HG03025 (cell line): ENCODE data around the gene PRKCZ.

Experiments used
- ATAC-seq: cut with Tn5 transposase; IDR thresholded peaks from one replicate; pipeline ENCODE4 v1.9.1; 2021; ENCODE audit warnings: mild to moderate bottlenecking, moderate library complexity; ENCODE audit not compliant: unreplicated experiment, low FRiP score

The PRKCZ gene

DNA sequence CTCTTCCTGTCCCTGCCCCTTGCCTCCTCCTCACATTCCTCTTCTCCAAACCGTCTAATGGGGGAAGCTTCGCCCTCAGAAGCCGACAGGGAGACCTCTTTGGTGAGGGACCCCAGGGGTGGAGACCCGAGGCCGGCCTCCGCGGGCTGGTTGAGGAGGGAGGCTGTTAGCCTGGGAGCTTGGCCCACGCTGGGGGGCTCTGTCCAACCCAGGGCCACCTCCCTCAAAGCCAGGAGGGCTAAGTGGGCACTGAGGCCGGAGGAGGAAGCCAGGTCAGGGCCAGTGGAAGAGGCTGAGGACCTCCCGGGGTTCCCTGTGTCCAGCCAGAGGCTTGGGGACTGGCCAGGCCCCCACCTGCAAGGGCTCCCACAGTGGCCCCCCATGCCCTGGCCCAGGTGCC, 25.8 kb upstream of the PRKCZ start:
- no peak for ATAC-seq

GRCh38 chr1:2024887-2025286, 25.3 kb upstream of the PRKCZ start:
- ATAC-seq: no peak

GRCh38 chr1:2025491-2025981, 24.7 kb upstream of the PRKCZ start:
- ATAC-seq: no peak

GRCh38 chr1:2027961-2028583, 22.1 kb upstream of the PRKCZ start:
- ATAC-seq: no peak

GRCh38 chr1:2028870-2029560, 21.2 kb upstream of the PRKCZ start:
- no peak for ATAC-seq

- ATAC-seq: no peak
Measured at GRCh38 chr1:2029561-2029960, 20.6 kb upstream of the PRKCZ start.

- no peak for ATAC-seq
Measured at GRCh38 chr1:2030076-2030871, 19.9 kb upstream of the PRKCZ start.

DNA sequence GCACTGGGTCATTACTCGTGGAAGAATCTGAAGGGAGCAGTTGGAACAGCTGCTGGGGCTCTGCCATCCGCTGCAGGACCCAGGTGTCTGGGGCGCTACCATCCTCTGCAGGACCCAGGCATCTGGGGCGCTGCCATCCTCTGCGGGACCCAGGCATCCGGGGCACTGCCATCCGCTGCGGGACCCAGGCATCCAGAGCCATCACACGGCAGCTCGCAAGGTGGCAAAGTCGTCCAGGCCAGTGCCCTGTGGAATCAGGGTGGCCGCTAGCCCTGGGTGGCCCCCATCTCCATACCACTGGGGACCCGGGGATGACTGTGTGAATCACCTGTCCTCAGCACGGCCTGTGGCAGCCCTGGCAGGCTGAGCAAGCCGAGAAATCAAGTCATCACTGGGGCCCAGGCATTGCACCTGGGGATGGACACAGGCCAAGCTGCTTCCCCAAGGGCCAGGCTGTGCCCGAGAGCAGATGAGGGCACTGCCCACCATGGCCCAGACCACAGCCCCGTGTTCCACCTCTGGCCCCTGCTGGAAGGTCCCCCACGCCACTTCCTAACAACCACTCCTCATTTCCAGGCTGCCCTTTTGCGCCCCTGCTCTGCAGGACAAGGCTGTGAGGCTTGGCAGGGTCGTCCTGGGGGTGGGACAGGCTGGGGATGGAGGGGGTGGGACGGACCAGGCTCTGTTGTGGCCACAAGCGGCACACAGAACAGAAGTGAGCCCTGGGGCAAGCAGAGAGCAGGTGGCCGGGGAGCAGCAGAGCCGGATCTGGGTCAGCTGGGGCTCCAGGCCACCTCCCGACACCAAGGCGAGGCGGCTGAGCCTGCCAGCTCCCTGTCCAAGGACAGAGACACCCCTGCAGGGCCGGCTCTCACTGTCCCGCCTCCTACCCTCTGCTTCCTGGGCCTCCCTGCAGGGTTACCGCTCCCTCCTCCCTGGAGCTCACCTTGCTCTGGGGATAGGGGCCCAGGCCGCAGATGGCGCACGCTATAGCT, 18.4 kb upstream of the PRKCZ start:
- no peak for ATAC-seq

DNA sequence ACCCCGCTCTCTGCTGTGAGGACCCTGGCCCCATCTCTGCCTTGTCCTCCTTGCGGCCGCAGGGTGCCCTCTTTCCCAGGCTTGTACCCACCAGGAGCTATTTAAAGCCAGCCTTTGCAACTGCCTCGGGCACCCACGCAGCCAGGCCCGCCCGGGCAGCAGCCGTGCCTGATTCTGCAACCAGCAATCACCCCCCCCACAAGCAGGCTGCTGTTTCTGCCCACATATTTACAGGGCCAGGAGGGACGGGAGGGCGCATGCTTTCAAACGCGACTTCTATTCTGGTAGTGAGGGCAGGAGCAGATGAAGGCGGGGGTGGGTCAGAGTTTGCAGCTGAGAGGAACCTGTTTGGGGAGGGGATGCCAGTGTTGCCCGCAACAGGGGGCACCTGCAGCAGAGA, 17.5 kb upstream of the PRKCZ start:
- no peak for ATAC-seq

DNA sequence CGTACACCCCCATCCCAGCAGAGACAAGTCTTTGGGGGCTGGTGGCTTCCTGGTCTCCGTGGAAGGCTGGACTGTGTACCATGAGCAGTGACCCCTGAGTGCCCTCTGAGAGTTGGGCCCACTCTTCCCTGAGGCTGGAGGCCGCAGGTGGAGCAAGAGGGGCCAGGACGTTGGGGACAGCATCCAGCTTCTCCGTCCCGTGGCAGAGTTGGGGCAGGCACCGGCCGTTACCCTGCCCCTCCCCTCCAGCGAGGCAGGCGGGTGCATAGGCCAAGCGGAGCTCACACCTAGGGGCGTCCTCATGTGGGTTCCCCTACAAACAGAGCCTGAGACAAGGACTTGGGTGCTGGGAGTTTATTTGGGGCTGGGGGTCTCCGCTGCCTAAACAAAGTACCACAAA, 17.0 kb upstream of the PRKCZ start:
- no peak for ATAC-seq

GRCh38 chr1:2036287-2036686, 13.9 kb upstream of the PRKCZ start:
- no peak for ATAC-seq

DNA sequence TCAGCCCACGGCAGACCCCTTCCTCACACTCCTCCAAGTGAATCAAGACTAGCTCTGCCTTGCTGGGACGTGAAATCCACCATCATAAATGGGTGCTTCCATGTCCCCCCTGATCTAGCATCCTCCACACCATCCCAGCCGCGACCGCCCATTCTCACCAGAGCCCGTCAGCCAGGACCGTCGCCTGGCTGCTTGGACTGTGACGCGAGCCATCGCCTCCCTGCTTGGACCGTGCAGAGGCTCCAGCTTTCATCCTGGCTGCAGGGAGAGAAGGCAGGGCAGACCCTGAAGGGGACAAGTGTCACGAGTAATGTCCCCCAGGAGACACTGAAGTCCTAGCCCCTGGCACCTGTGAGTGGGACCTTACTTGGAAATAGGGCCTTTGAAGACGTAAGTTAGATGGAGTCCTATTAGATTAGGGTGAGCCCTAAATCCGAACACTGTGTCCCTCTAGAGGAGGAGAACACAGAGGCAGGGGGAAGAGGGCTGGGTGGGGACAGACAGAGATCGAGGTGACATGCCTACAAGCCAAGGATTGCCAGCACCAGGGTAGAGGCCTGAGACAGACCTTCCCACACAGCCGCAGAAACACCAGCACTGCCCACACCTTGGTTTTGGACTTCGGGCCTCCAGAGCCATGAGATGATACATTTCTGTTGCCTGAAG, 12.8 kb upstream of the PRKCZ start:
- ATAC-seq: no peak

GRCh38 chr1:2038229-2038628, 12.0 kb upstream of the PRKCZ start:
- ATAC-seq: no peak

DNA sequence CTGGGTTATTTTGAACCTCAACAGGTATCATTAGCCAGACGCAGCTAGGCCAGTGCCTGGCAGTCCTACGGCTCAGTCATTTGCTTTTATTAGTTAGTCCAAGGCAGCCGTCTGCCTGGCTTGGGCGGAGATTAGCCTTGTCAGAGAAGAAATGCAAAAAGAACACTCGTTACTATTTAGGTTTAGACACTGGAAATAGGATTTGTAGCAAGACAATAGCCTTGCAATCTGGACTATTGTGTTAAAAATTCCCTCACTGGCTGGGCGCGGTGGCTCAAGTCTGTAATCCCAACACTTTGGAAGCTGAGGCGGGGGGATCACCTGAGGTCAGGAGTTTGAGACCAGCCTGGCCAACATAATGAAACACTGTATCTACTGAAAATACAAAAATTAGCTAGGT, 11.0 kb upstream of the PRKCZ start:
- no peak for ATAC-seq

DNA sequence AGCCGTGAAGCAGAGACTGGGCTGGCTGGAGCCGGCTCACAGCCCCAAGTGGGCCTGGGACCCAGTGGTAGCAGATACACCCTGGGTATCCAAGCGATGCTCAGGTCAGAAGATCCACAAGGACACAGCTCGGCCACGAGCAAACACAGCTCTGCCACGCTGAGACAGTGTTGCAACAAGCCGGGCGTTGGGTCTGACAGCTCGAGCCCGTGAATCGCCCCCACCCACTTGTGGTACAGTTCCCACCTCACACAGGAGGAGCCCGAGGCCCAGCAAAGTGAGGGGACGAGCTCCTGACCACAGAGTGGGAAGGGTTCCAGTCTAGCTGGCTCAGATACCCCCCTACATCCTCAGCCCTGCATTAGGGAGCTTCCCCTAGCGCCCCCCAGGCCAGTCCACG, 8.9 kb upstream of the PRKCZ start:
- ATAC-seq: no peak

- ATAC-seq: no peak
Measured at GRCh38 chr1:2041887-2042286, 8.3 kb upstream of the PRKCZ start.

- ATAC-seq: no peak
Measured at GRCh38 chr1:2042830-2043773, 7.1 kb upstream of the PRKCZ start.

DNA sequence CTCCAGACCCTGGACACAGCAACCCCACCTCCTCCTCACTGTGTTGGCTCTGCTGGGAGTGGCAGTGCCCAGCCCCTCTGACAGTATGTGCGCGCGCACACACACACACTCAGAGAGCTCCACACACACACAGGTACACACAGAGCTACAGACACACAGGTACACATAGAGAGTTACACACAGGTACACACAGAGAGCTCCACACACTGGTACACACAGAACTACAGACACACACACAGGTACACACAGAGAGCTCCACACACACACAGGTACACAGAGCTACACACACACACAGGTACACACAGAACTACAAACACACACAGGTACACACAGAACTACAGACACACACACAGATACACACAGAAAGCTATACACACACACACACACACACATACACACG, 6.3 kb upstream of the PRKCZ start:
- ATAC-seq: no peak
